Endothelial cell of umbilical vein (primary cell): ENCODE results near the gene ORC1. TPM values are rescaled to one million over a fixed set of nuclear protein-coding genes. Genes with fewer than 3 reads are reported as not detected.

ENCODE experiments used
- BruUV-seq: library from RNA; stranded (reverse); fragments of 400-500 nt; replicated peaks from 2 replicates; lab custom pipeline; 2021; lab: Mats Ljungman, UMichigan
- CTCF ChIA-PET: fragments of 300-600, 350-600 bp; sonication (Branson Sonifier 250); formaldehyde crosslinking; loops from one replicate; lab custom pipeline; 2021; ENCODE audit warnings: antibody characterized with exemption, inconsistent platforms; lab: Charles Lee
- POLR2A ChIA-PET: fragments of 300-600, 350-600 bp; sonication (Branson Sonifier 250); formaldehyde crosslinking; loops from one replicate; lab custom pipeline; 2021; ENCODE audit warnings: antibody characterized with exemption, inconsistent platforms; lab: Charles Lee
- DNase-seq: peaks from one replicate; pipeline ENCODE4 v3.0.0-alpha.2; 2011; ENCODE audit warnings: low read depth, low spot score
- FAIRE-seq: peaks from 2 replicates; lab custom pipeline; 2011; peaks lifted over from hg19 to GRCh38; lab: Jason Lieb, UNC
- H2AFZ ChIP-seq: 2 replicates; pipeline ENCODE4 v1.6.0; 2012; ENCODE audit warnings: low read depth, low read length, control low read depth, inconsistent platforms
- H3K27ac ChIP-seq: 2 replicates; pipeline ENCODE4 v1.5.1; 2011; ENCODE audit warnings: low read depth, mild to moderate bottlenecking, control low read depth, low read length, moderate library complexity; ENCODE audit not compliant: insufficient read depth
- H3K27me3 ChIP-seq, 2 experiments: 2 replicates each; pipeline versions ENCODE4 v1.6.0 to v1.6.1; 2011; ENCODE audit warnings: low read length in 2 of 2, mixed read lengths in 1 of 2; ENCODE audit not compliant: control insufficient read depth in 2 of 2, insufficient read depth in 2 of 2
- H3K36me3 ChIP-seq, 2 experiments: 2 replicates in 1 of 2; 3 replicates in 1 of 2; pipeline ENCODE4 v1.5.1; 2011; ENCODE audit warnings: low read length in 2 of 2, mild to moderate bottlenecking in 1 of 2, moderate library complexity in 1 of 2; ENCODE audit not compliant: control insufficient read depth in 2 of 2, insufficient read depth in 2 of 2; ENCODE audit errors: extremely low read depth in 1 of 2
- H3K4me1 ChIP-seq: 3 replicates; pipeline ENCODE4 v1.5.1; 2011; ENCODE audit warnings: mild to moderate bottlenecking, low read length; ENCODE audit not compliant: control insufficient read depth, insufficient read depth; ENCODE audit errors: extremely low read depth
- H3K4me2 ChIP-seq: 2 replicates; pipeline ENCODE4 v1.6.1; 2011; ENCODE audit warnings: low read length, control low read depth, mixed read lengths; ENCODE audit not compliant: insufficient read depth
- H3K4me3 ChIP-seq, 3 experiments: fragments of 200-600 bp in 1 of 3; sonication (generic), shearing (Covaris generic) in 1 of 3; replicated peaks in 1 of 3; 2 replicates each; pipeline ENCODE4 v1.5.1; 2011 to 2016; ENCODE audit warnings: control low read depth in 3 of 3, low read length in 3 of 3, mild to moderate bottlenecking in 2 of 3, inconsistent platforms in 1 of 3, low read depth in 1 of 3, moderate library complexity in 1 of 3; ENCODE audit not compliant: insufficient read depth in 1 of 3
- H3K79me2 ChIP-seq: 2 replicates; pipeline ENCODE4 v1.6.0; 2012; ENCODE audit warnings: low read length, inconsistent platforms; ENCODE audit not compliant: control insufficient read depth, insufficient read depth
- H3K9ac ChIP-seq: replicated peaks from 2 replicates; pipeline ENCODE3; 2011; ENCODE audit warnings: low read length, control low read depth; ENCODE audit not compliant: insufficient read depth; ENCODE audit errors: extremely low read depth
- H3K9me1 ChIP-seq: replicated peaks from 3 replicates; pipeline ENCODE4 v1.6.0; 2011; ENCODE audit warnings: mild to moderate bottlenecking, low read length; ENCODE audit not compliant: control insufficient read depth, insufficient read depth; ENCODE audit errors: extremely low read depth
- H3K9me3 ChIP-seq: replicated peaks from 2 replicates; pipeline ENCODE4 v1.5.1; 2012; ENCODE audit warnings: low read length, inconsistent platforms; ENCODE audit not compliant: control insufficient read depth, insufficient read depth
- H4K20me1 ChIP-seq: replicated peaks from 2 replicates; pipeline ENCODE3; 2011; ENCODE audit warnings: mild to moderate bottlenecking, low read length; ENCODE audit not compliant: control insufficient read depth, insufficient read depth; ENCODE audit errors: extremely low read depth
- CTCF ChIP-seq, 2 donors: IDR thresholded peaks; 1 replicate in 1 of 2; 2 replicates in 1 of 2; pipeline ENCODE4 v1.5.1; 2011; ENCODE audit warnings: low read length in 2 of 2, mild to moderate bottlenecking in 2 of 2, moderate library complexity in 2 of 2, control low read depth in 1 of 2, inconsistent platforms in 1 of 2, low read depth in 1 of 2; ENCODE audit not compliant: insufficient read depth in 1 of 2; ENCODE audit errors: extremely low read depth in 1 of 2
- EZH2 ChIP-seq: IDR thresholded peaks from 2 replicates; pipeline ENCODE4 v1.6.1; 2012; ENCODE audit warnings: borderline replicate concordance, low read depth, mild to moderate bottlenecking, moderate library complexity, low read length, inconsistent platforms; ENCODE audit not compliant: severe bottlenecking
- GATA2 ChIP-seq: IDR thresholded peaks from 2 replicates; pipeline ENCODE4 v1.7.0; 2011; ENCODE audit warnings: low read depth, mild to moderate bottlenecking, moderate library complexity, mixed read lengths, low read length; ENCODE audit not compliant: insufficient read length, insufficient read depth
- dilution Hi-C: fragments of 300-500 bp; cut with MboI; formaldehyde crosslinking; loops from one replicate; pipeline ENCODE4 v1.15.0; 2019; ENCODE audit warnings: low sequenced_read_pairs; ENCODE audit not compliant: extremely low pct_ligation_motif_present
- intact Hi-C: fragments of 100-400 bp; cut with micrococcal nuclease; formaldehyde crosslinking; loops from one replicate; pipeline ENCODE4 v1.10.0; 2022
- polyA plus RNA-seq, 4 experiments: library from polyadenylated mRNA; depleted of rRNA in 3 of 4; stranded (reverse) in 3 of 4; unstranded in 1 of 4; fragments of >200 nt; gene quantifications; 2 replicates each; pipeline versions ENCODE4 v1.2.1 to v1.2.3, GENCODE V29; 2011 to 2012; ENCODE audit warnings: missing spikeins in 1 of 4
- total RNA-seq: library from RNA; stranded (reverse); gene quantifications from 2 replicates; pipeline ENCODE4 v1.2.3, GENCODE V29; 2021

Gene ORC1
- total and polyA plus RNA-seq, 2 donors (not counting 3 experiments of a cell fraction or from before 2014, with no cell fraction given) = 6.5 to 12.0 TPM

- peaks cover 20% of the 10 kb centered on the region for H3K79me2 ChIP-seq
- peak in 1 of 2 donors; percentile 13 for TF ChIP-seq CTCF (IDR thresholded peaks at IDR 0.05; ENCODE audit: extremely low read depth in 1 of 2, insufficient read depth in 1 of 2, low read depth in 1 of 2, low read length in 2 of 2)
- TF ChIP-seq GATA2 = no peak
- H3K36me3 ChIP-seq = peaks cover 0 to 4% of the 10 kb centered on the region in 2 experiments
- intact Hi-C loops = loop anchor here (1.0 to 5.0 kb wide), 4 partner anchors 299 to 491 kb away; partner anchors contain the start of genes BTF3L4, NRDC and TXNDC12
- H3K9ac ChIP-seq = no peak overlapping the region
- no TSS peak for BruUV-seq
- H3K27me3 ChIP-seq = no peaks in the 10 kb centered on the region
- POLR2A ChIA-PET = no interaction called here
- peak overlapping the region; percentile 11 to 52 (median 37) for H3K4me3 ChIP-seq
- no peaks in the 10 kb centered on the region for H4K20me1 ChIP-seq
- H3K9me3 ChIP-seq = no peaks in the 10 kb centered on the region
- dilution Hi-C loops = no loop called here
- DNase-seq (peak; percentile 48), FAIRE-seq (peak; percentile 79)
- H3K4me1 ChIP-seq = peaks cover 11% of the 10 kb centered on the region
- H3K27ac ChIP-seq = no peak overlapping the region
- CTCF ChIA-PET = interaction anchor here (0.5 to 1.9 kb wide), 6 partner anchors 9 to 318 kb away, joined by 3 to 5 read pairs (median 4); partner anchors contain the start of genes ORC1 and PRPF38A
- peak overlapping the region; percentile 81 for H2AFZ ChIP-seq
- peak overlapping the region; percentile 90 for H3K4me2 ChIP-seq
- no peaks in the 10 kb centered on the region for H3K9me1 ChIP-seq
These were observed 35.6 kb downstream of the ORC1 start for GRCh38 chr1:52368383-52369172.

GRCh38 chr1:52367272-52367671 is 37.0 kb downstream of the ORC1 start:
- no peak for TF ChIP-seq CTCF (IDR thresholded peaks at IDR 0.05; ENCODE audit: extremely low read depth in 1 of 2, insufficient read depth in 1 of 2, low read depth in 1 of 2, low read length in 2 of 2)
- TF ChIP-seq EZH2 = no peak
- TF ChIP-seq GATA2 = no peak
- ChIA-PET CTCF (interaction anchor here (1.1 to 2.2 kb wide), 2 partner anchors 37 to 243 kb away, joined by 4 to 8 read pairs; partner anchors contain the start of genes ORC1 and PRPF38A), POLR2A (interaction anchor here (0.5 kb wide), 1 partner anchor 321 kb away, joined by 3 read pairs; no protein-coding TSS in a partner anchor)
- FAIRE-seq (no peak), DNase-seq (no peak)
- Histone ChIP-seq H4K20me1 (no peaks in the 10 kb centered on the region), H3K4me2 (no peak overlapping the region), H3K9ac (no peak overlapping the region), H3K4me3 (no peak overlapping the region), H2AFZ (no peak overlapping the region), H3K27ac (no peak overlapping the region), H3K36me3 (peaks cover 4 to 10% of the 10 kb centered on the region in 2 experiments), H3K27me3 (no peaks in the 10 kb centered on the region), H3K9me3 (no peaks in the 10 kb centered on the region), H3K9me1 (no peaks in the 10 kb centered on the region), H3K79me2 (peaks cover 25% of the 10 kb centered on the region), H3K4me1 (peaks cover 11% of the 10 kb centered on the region)
- intact Hi-C loops (loop anchor here (5.0 kb wide), 3 partner anchors 300 to 490 kb away; partner anchors contain the start of genes BTF3L4, NRDC and TXNDC12), dilution Hi-C loops (no loop called here)
- BruUV-seq = no TSS peak
